IMR-90 (cell line): ENCODE data around the gene CCDC167. TPM values are rescaled to one million over a fixed set of nuclear protein-coding genes. Genes with fewer than 3 reads are reported as not detected.

Experiments
- ATAC-seq: fragments of 200-7000 bp; cut with Tn5 transposase; 2 replicates; pipeline ENCODE4 v1.9.1; 2020; ENCODE audit warnings: low read depth, mild to moderate bottlenecking, moderate library complexity
- BruUV-seq: library from RNA; stranded (reverse); fragments of 400-500 nt; replicated peaks from 2 replicates; lab custom pipeline; 2021; lab: Mats Ljungman, UMichigan
- CTCF ChIA-PET: fragments of 300-600 bp; formaldehyde crosslinking; extraction: SDS; loops from one replicate; lab custom pipeline; 2021; ENCODE audit warnings: antibody characterized with exemption; lab: Yijun Ruan, JAX
- POLR2A ChIA-PET: fragments of 300-600 bp; sonication (Branson Sonifier 250); formaldehyde crosslinking; loops from one replicate; lab custom pipeline; 2022; ENCODE audit warnings: antibody characterized with exemption; ENCODE audit not compliant: unreplicated experiment; lab: Charles Lee
- DNase-seq: peaks from one replicate; pipeline ENCODE4 v3.0.0; 2013
- H2AFZ ChIP-seq: replicated peaks from 2 replicates; pipeline ENCODE3; 2013; ENCODE audit warnings: low read length, mild to moderate bottlenecking; ENCODE audit not compliant: poor library complexity
- H2AK5ac ChIP-seq: 2 replicates; pipeline ENCODE4 v1.6.1; 2013; ENCODE audit warnings: low read depth, low read length, inconsistent platforms
- H2AK9ac ChIP-seq: replicated peaks from 2 replicates; pipeline ENCODE3; 2013; ENCODE audit warnings: mild to moderate bottlenecking, low read depth, low read length, moderate library complexity; ENCODE audit not compliant: poor library complexity
- H2BK120ac ChIP-seq: 2 replicates; pipeline ENCODE4 v1.6.1; 2013; ENCODE audit warnings: low read depth, low read length, inconsistent platforms
- H2BK15ac ChIP-seq: 3 replicates; pipeline ENCODE4 v1.6.1; 2013; ENCODE audit warnings: low read depth, low read length, inconsistent platforms
- H2BK20ac ChIP-seq: 2 replicates; pipeline ENCODE4 v1.6.1; 2013; ENCODE audit warnings: low read depth, mild to moderate bottlenecking, inconsistent platforms, low read length, moderate library complexity
- H2BK5ac ChIP-seq: 2 replicates; pipeline ENCODE4 v1.6.1; 2013; ENCODE audit warnings: mild to moderate bottlenecking, low read depth, low read length, inconsistent platforms; ENCODE audit not compliant: poor library complexity, severe bottlenecking
- H3K14ac ChIP-seq: replicated peaks from 2 replicates; pipeline ENCODE4 v1.6.1; 2013; ENCODE audit warnings: low read depth, low read length, inconsistent platforms
- H3K18ac ChIP-seq: 2 replicates; pipeline ENCODE4 v1.6.1; 2013; ENCODE audit warnings: low read depth, low read length, control low read depth
- H3K23ac ChIP-seq: 2 replicates; pipeline ENCODE4 v1.6.1; 2013; ENCODE audit warnings: low read depth, low read length, inconsistent platforms
- H3K27ac ChIP-seq: 2 replicates; pipeline ENCODE4 v1.5.1; 2013; ENCODE audit warnings: mild to moderate bottlenecking, control low read depth, low read length; ENCODE audit not compliant: insufficient read depth
- H3K27me3 ChIP-seq: 2 replicates; pipeline ENCODE4 v1.6.1; 2013; ENCODE audit warnings: low read length; ENCODE audit not compliant: control insufficient read depth, insufficient read depth
- H3K36me3 ChIP-seq: 2 replicates; pipeline ENCODE4 v1.6.1; 2013; ENCODE audit warnings: low read length, mixed read lengths; ENCODE audit not compliant: control insufficient read depth, insufficient read depth
- H3K4ac ChIP-seq: 2 replicates; pipeline ENCODE4 v1.6.1; 2013; ENCODE audit warnings: low read depth, low read length, inconsistent platforms
- H3K4me1 ChIP-seq: 2 replicates; pipeline ENCODE4 v1.6.1; 2013; ENCODE audit warnings: low read length, mixed read lengths; ENCODE audit not compliant: control insufficient read depth, insufficient read depth
- H3K4me2 ChIP-seq: 2 replicates; pipeline ENCODE4 v1.6.1; 2013; ENCODE audit warnings: low read depth, mild to moderate bottlenecking, control low read depth, low read length, moderate library complexity
- H3K4me3 ChIP-seq: 2 replicates; pipeline ENCODE4 v1.5.1; 2013; ENCODE audit warnings: low read depth, mild to moderate bottlenecking, control low read depth, low read length, moderate library complexity; ENCODE audit not compliant: insufficient read depth
- H3K56ac ChIP-seq: 2 replicates; pipeline ENCODE4 v1.6.1; 2013; ENCODE audit warnings: low read length, inconsistent platforms; ENCODE audit not compliant: insufficient read depth; ENCODE audit errors: extremely low read depth
- H3K79me1 ChIP-seq, 2 experiments: 2 replicates each; pipeline ENCODE4 v1.6.1; 2013; ENCODE audit warnings: low read length in 2 of 2, inconsistent platforms in 1 of 2, low read depth in 1 of 2
- H3K9ac ChIP-seq: 2 replicates; pipeline ENCODE4 v1.6.1; 2013; ENCODE audit warnings: low read depth, low read length, control low read depth
- H3K9me1 ChIP-seq: 2 replicates; pipeline ENCODE4 v1.6.1; 2013; ENCODE audit warnings: low read length, inconsistent platforms; ENCODE audit not compliant: insufficient read depth
- H3K9me3 ChIP-seq: 2 replicates; pipeline ENCODE4 v1.6.1; 2013; ENCODE audit warnings: low read length; ENCODE audit not compliant: control insufficient read depth, insufficient read depth
- H4K20me1 ChIP-seq: 2 replicates; pipeline ENCODE4 v1.6.1; 2013; ENCODE audit warnings: low read length, inconsistent platforms; ENCODE audit not compliant: insufficient read depth
- H4K5ac ChIP-seq: 2 replicates; pipeline ENCODE4 v1.6.1; 2013; ENCODE audit warnings: mild to moderate bottlenecking, low read depth, low read length, control low read depth
- H4K8ac ChIP-seq, 2 experiments: 2 replicates each; pipeline ENCODE4 v1.6.1; 2013; ENCODE audit warnings: low read depth in 2 of 2, low read length in 2 of 2, control low read depth in 1 of 2, inconsistent platforms in 1 of 2
- H4K91ac ChIP-seq: 2 replicates; pipeline ENCODE4 v1.6.1; 2013; ENCODE audit warnings: low read depth, low read length, inconsistent platforms; ENCODE audit not compliant: insufficient read depth
- BHLHE40 ChIP-seq: fragments of 150-350 bp; IDR thresholded peaks from 2 replicates; pipeline ENCODE4 v1.6.1; 2016; ENCODE audit warnings: mild to moderate bottlenecking, low read depth, low read length
- CEBPB ChIP-seq: IDR thresholded peaks from 2 replicates; pipeline ENCODE4 v1.6.1; 2012; ENCODE audit warnings: low read depth, low read length, improper control_type of control experiment
- CHD1 ChIP-seq: IDR thresholded peaks from 2 replicates; pipeline ENCODE4 v1.6.1; 2012; ENCODE audit warnings: low read depth, low read length, improper control_type of control experiment
- FOS ChIP-seq: fragments of 150-350 bp; IDR thresholded peaks from 2 replicates; pipeline ENCODE4 v1.6.1; 2016; ENCODE audit warnings: low read depth, low read length
- MAFK ChIP-seq: IDR thresholded peaks from 2 replicates; pipeline ENCODE4 v1.6.1; 2012; ENCODE audit warnings: low read depth, low read length, improper control_type of control experiment
- MAZ ChIP-seq: IDR thresholded peaks from 2 replicates; pipeline ENCODE4 v1.6.1; 2012; ENCODE audit warnings: low read depth, mild to moderate bottlenecking, low read length, improper control_type of control experiment, moderate library complexity, borderline replicate concordance
- MXI1 ChIP-seq: IDR thresholded peaks from 2 replicates; pipeline ENCODE4 v1.6.1; 2012; ENCODE audit warnings: low read depth, mild to moderate bottlenecking, low read length, moderate library complexity, borderline replicate concordance
- NFE2L2 ChIP-seq: fragments of 150-350 bp; IDR thresholded peaks from 2 replicates; pipeline ENCODE4 v1.6.1; 2016; ENCODE audit warnings: low read depth, mild to moderate bottlenecking, low read length
- POLR2A ChIP-seq: IDR thresholded peaks from 2 replicates; pipeline ENCODE4 v1.6.1; 2012; ENCODE audit warnings: mild to moderate bottlenecking, low read depth, low read length
- RAD21 ChIP-seq: IDR thresholded peaks from 2 replicates; pipeline ENCODE4 v1.6.1; 2012; ENCODE audit warnings: low read length, improper control_type of control experiment
- RCOR1 ChIP-seq: IDR thresholded peaks from 2 replicates; pipeline ENCODE4 v1.6.1; 2012; ENCODE audit warnings: mild to moderate bottlenecking, low read length, improper control_type of control experiment; ENCODE audit not compliant: insufficient replicate concordance
- RFX5 ChIP-seq: IDR thresholded peaks from 2 replicates; pipeline ENCODE4 v1.8.0; 2012; ENCODE audit warnings: low read depth, mild to moderate bottlenecking, low read length, moderate library complexity
- SMC3 ChIP-seq: fragments of 150-350 bp; IDR thresholded peaks from 2 replicates; pipeline ENCODE4 v1.6.1; 2016; ENCODE audit warnings: low read depth, mild to moderate bottlenecking, antibody characterized with exemption, low read length, moderate library complexity
- WGBS, 2 experiments: methylation state at CpG; one replicate each; pipeline versions ENCODE4 v1.1.5 to v1.1.7; 2013; ENCODE audit warnings: missing lambda C conversion rate in 2 of 2; ENCODE audit not compliant: insufficient read length in 1 of 2; ENCODE audit errors: extremely low coverage in 2 of 2; 5-methylcytosine and 5-hydroxymethylcytosine counted together
- dilution Hi-C: fragments of 300-500 bp; cut with HindIII; formaldehyde crosslinking; loops from one replicate; pipeline ENCODE4 v1.14.3; 2018; ENCODE audit warnings: low sequenced_read_pairs; ENCODE audit not compliant: unreplicated experiment
- in situ Hi-C: fragments of 300-500 bp; cut with MboI; formaldehyde crosslinking; loops from 3 replicates; pipeline ENCODE4 v1.14.3; 2019; ENCODE audit warnings: low sequenced_read_pairs, inconsistent platforms, mixed read lengths
- intact Hi-C: fragments of 100-400 bp; cut with micrococcal nuclease; formaldehyde crosslinking; loops from 2 replicates; pipeline ENCODE4 v1.10.0; 2022
- polyA plus RNA-seq, 3 experiments: library from polyadenylated mRNA; depleted of rRNA; stranded (reverse); fragments of >200 nt; gene quantifications; 2 replicates each; pipeline ENCODE4 v1.2.3, GENCODE V29; 2012; ENCODE audit warnings: low replicate concordance in 1 of 3
- total RNA-seq: library from RNA; depleted of rRNA; stranded (reverse); fragments of >200 nt; gene quantifications from 2 replicates; pipeline ENCODE4 v1.2.3, GENCODE V29; 2012
- TF ChIP-seq, protein P1 (sequence below): fragments of 150-350 bp; IDR thresholded peaks from 2 replicates; pipeline ENCODE4 v1.6.1; 2017; ENCODE audit warnings: mild to moderate bottlenecking, antibody characterized with exemption, low read length, low read depth
- TF ChIP-seq, protein P2 (sequence below): fragments of 150-350 bp; IDR thresholded peaks from 2 replicates; pipeline ENCODE4 v1.6.1; 2016; ENCODE audit warnings: low read depth, mild to moderate bottlenecking, low read length, moderate library complexity, borderline replicate concordance

The CCDC167 gene
- total and polyA plus RNA-seq, 2 of the 4 experiments (the other 2 are of a cell fraction) = 35.8 to 96.8 TPM

DNA sequence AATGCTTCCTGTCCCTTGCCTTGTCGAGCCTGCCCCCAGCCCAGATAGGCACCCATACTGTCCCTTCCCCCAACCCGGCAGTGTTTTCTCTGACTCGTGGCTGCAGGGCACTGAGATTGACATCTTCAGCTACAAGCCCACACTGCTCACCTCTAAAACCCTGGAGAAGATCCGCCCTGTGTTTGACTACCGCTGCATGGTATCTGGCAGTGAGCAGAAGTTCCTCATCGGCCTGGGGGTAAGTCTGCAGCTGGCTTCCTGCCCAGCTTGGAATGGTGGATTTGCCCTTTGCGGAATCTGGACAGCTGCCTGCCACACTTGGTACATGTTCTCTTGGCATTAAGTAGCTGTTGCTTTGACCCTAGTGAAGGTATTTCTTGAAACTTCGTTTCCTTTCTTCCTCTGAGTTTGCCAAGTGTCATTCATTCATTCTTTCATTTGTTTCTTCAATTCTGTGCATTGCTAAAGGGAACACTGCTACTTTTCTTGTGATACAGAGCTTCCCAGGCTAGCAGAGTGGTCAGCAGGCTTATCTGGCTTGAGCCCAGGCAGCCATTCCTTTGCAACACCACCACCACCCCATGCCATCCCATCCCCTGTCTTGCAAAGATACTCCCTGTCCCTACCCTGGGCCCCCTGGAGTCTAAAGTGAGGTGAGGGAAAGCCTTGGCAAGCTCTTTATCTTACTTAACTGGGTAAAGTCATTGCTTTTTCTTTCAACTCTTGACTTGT is 26.2 kb downstream of the CCDC167 start:
- no peaks in the 10 kb centered on the region for H3K9me3 ChIP-seq
- no peaks in the 10 kb centered on the region for H3K27me3 ChIP-seq
- ATAC-seq (peak; percentile 51), DNase-seq (peak; percentile 33)
- ChIA-PET CTCF (interaction anchor here (1.1 kb wide), 1 partner anchor 92 kb away, joined by 4 read pairs; no protein-coding TSS in a partner anchor), POLR2A (no interaction called here)
- no peak overlapping the region for H2BK5ac ChIP-seq
- H2BK120ac ChIP-seq = no peak overlapping the region
- H4K20me1 ChIP-seq = no peaks in the 10 kb centered on the region; the same call in 1 of the 2 replicates
- no peak overlapping the region for H3K18ac ChIP-seq
- 17% methylated on average over 1 of the region's 8 CpGs; no CpG with 5 or more reads in 1 of the 2 experiments for WGBS, 2 experiments
- no peak overlapping the region for H3K9ac ChIP-seq
- intact Hi-C loops (no loop called here), in situ Hi-C loops (no loop called here), dilution Hi-C loops (no loop called here)
- no peak overlapping the region for H4K5ac ChIP-seq
- H4K8ac ChIP-seq = no peak overlapping the region
- H3K27ac ChIP-seq = no peak overlapping the region
- no peak overlapping the region for H3K4me3 ChIP-seq
- H2AFZ ChIP-seq = no peak overlapping the region
- BruUV-seq = no TSS peak
- no peak overlapping the region for H3K14ac ChIP-seq
- H2AK5ac ChIP-seq = no peak overlapping the region
- no peak overlapping the region for H3K23ac ChIP-seq
- H4K91ac ChIP-seq = no peak overlapping the region
- H3K9me1 ChIP-seq = 0 out of 2 replicates have a peak, but pooled peaks cover 2% of the 10 kb centered on the region
- H3K36me3 ChIP-seq = peaks cover 51% of the 10 kb centered on the region
- H2BK20ac ChIP-seq = no peak overlapping the region
- no peaks in the 10 kb centered on the region for H3K4me1 ChIP-seq
- H3K79me1 ChIP-seq = peaks cover 0 to 2% of the 10 kb centered on the region in 2 experiments; a peak in 1 of 4 replicates
- H3K4me2 ChIP-seq = no peak overlapping the region
- H3K56ac ChIP-seq = no peak overlapping the region
- H2AK9ac ChIP-seq = no peak overlapping the region
- H3K4ac ChIP-seq = no peak overlapping the region
- no peak overlapping the region for H2BK15ac ChIP-seq
- TF ChIP-seq NFE2L2 (no peak), RCOR1 (no peak), CHD1 (no peak), CEBPB (no peak), MXI1 (no peak), FOS (no peak), SMC3 (no peak), BHLHE40 (no peak), MAZ (no peak), RFX5 (no peak), RAD21 (no peak), MAFK (no peak), POLR2A (no peak)
- TF ChIP-seq, protein P1, sequence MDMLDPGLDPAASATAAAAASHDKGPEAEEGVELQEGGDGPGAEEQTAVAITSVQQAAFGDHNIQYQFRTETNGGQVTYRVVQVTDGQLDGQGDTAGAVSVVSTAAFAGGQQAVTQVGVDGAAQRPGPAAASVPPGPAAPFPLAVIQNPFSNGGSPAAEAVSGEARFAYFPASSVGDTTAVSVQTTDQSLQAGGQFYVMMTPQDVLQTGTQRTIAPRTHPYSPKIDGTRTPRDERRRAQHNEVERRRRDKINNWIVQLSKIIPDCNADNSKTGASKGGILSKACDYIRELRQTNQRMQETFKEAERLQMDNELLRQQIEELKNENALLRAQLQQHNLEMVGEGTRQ = no peak
- TF ChIP-seq, protein P2, sequence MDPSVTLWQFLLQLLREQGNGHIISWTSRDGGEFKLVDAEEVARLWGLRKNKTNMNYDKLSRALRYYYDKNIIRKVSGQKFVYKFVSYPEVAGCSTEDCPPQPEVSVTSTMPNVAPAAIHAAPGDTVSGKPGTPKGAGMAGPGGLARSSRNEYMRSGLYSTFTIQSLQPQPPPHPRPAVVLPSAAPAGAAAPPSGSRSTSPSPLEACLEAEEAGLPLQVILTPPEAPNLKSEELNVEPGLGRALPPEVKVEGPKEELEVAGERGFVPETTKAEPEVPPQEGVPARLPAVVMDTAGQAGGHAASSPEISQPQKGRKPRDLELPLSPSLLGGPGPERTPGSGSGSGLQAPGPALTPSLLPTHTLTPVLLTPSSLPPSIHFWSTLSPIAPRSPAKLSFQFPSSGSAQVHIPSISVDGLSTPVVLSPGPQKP = no peak
